Mesothelial cell of epicardium (in vitro differentiated cells): ENCODE measurements around the gene FAR1. TPM values are rescaled to one million over a fixed set of nuclear protein-coding genes. Genes with fewer than 3 reads are reported as not detected.

Source experiments
- DNase-seq, 2 experiments: peaks; one replicate each; pipeline ENCODE4 v3.0.0; 2021; ENCODE audit warnings: low spot score in 2 of 2; ENCODE audit not compliant: unreplicated experiment in 2 of 2
- H3K27ac Mint-ChIP-seq: 2 replicates; pipeline ENCODE4 v1.8.0; 2021; ENCODE audit warnings: mixed read lengths
- H3K27me3 Mint-ChIP-seq: 2 replicates; pipeline ENCODE4 v1.8.0; 2021; ENCODE audit warnings: low read depth, mixed read lengths
- H3K36me3 Mint-ChIP-seq: 2 replicates; pipeline ENCODE4 v1.8.0; 2021; ENCODE audit warnings: mixed read lengths
- H3K4me1 Mint-ChIP-seq: 2 replicates; pipeline ENCODE4 v1.8.0; 2021; ENCODE audit warnings: mixed read lengths
- H3K4me3 Mint-ChIP-seq: 2 replicates; pipeline ENCODE4 v1.8.0; 2021; ENCODE audit warnings: mild to moderate bottlenecking, moderate library complexity, mixed read lengths
- H3K9me3 Mint-ChIP-seq: 2 replicates; pipeline ENCODE4 v1.8.0; 2021; ENCODE audit warnings: mixed read lengths
- total RNA-seq: library from RNA; stranded (reverse); gene quantifications from 3 replicates; pipeline ENCODE4 v1.2.1, GENCODE V29; 2021
- TF ChIP-seq, protein P1 (sequence below): fragments of 200-600 bp; sonication (generic); IDR thresholded peaks from one replicate; pipeline ENCODE4 v1.5.0; 2021; ENCODE audit warnings: antibody characterized with exemption; ENCODE audit not compliant: unreplicated experiment

Gene FAR1
- total RNA-seq, 1 donor from 2014 or later: 67.0 TPM

DNA sequence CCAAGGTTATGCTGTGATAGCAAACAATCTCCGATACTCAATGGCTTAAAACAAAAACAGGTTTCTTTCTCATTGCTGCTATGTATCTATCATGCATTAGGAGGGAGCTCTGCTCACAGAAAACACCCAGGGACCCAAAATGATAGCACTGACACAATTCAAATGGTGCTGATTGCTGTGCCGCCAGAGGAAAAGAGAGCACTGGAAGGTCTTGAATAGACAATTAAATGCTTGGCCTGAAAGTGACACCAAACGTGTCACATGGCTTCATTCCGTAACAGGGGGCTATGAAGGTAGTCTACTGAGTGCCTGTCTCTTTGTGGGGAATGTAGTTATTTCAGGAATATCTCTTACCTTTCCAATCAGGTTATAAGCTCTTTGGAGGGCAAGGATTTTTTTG lies 94.2 kb downstream of the FAR1 start:
- DNase-seq: no peak
- H3K9me3 Mint-ChIP-seq: no peaks in the 10 kb centered on the region
- peaks cover 11% of the 10 kb centered on the region for H3K4me1 Mint-ChIP-seq
- no peak overlapping the region for H3K4me3 Mint-ChIP-seq
- TF ChIP-seq, protein P1, sequence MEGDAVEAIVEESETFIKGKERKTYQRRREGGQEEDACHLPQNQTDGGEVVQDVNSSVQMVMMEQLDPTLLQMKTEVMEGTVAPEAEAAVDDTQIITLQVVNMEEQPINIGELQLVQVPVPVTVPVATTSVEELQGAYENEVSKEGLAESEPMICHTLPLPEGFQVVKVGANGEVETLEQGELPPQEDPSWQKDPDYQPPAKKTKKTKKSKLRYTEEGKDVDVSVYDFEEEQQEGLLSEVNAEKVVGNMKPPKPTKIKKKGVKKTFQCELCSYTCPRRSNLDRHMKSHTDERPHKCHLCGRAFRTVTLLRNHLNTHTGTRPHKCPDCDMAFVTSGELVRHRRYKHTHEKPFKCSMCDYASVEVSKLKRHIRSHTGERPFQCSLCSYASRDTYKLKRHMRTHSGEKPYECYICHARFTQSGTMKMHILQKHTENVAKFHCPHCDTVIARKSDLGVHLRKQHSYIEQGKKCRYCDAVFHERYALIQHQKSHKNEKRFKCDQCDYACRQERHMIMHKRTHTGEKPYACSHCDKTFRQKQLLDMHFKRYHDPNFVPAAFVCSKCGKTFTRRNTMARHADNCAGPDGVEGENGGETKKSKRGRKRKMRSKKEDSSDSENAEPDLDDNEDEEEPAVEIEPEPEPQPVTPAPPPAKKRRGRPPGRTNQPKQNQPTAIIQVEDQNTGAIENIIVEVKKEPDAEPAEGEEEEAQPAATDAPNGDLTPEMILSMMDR: no peak
- no peaks in the 10 kb centered on the region for H3K27me3 Mint-ChIP-seq
- no peak overlapping the region for H3K27ac Mint-ChIP-seq
- no peaks in the 10 kb centered on the region for H3K36me3 Mint-ChIP-seq

DNA sequence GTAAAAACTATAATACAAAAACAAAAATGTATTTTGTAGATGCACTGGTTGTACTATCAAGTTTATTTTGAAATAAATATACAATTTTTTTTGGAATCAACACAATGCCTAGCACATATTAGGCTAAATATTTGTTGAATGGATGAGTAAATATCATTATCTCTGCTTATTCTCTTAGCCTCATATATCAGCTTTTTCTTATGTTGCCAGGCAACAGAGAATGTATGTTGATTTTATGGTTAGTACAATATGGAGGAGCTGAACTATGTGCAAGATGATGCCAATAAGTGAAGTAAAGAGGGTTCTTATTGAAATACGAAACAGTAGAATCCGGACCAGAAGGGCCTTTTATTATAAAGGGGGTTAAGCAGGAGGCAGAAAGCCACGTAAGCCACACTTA lies 94.9 kb downstream of the FAR1 start:
- Mint-ChIP-seq H3K36me3 (no peaks in the 10 kb centered on the region), H3K4me1 (peaks cover 11% of the 10 kb centered on the region), H3K27me3 (no peaks in the 10 kb centered on the region), H3K4me3 (no peak overlapping the region), H3K27ac (no peak overlapping the region), H3K9me3 (peaks cover 5% of the 10 kb centered on the region)
- TF ChIP-seq, protein P1: no peak
- DNase-seq: no peak

DNA sequence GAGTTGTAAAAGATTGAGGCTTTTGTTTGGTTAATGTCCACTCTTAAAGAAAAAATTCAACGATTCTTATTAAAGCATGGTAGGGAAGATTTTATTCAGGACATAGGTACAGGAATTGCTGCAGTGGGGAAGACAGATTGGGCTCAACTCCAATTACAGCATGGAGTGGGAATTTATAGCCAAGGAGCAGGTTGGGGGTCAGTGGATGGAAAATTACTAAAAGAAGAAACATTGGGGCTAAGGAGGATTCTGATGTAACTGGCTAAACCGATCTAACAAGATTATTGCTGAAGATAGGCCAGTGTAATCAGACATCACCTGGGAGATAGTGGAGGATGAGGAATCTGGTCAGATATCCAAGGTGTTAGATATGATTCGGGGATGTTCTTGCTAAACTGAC lies 97.4 kb downstream of the FAR1 start:
- DNase-seq: no peak
- Mint-ChIP-seq H3K36me3 (no peaks in the 10 kb centered on the region), H3K4me1 (peaks cover 11% of the 10 kb centered on the region), H3K4me3 (no peak overlapping the region), H3K27me3 (no peaks in the 10 kb centered on the region), H3K27ac (no peak overlapping the region), H3K9me3 (peaks cover 6% of the 10 kb centered on the region)
- TF ChIP-seq, protein P1: no peak

- H3K36me3 Mint-ChIP-seq: no peaks in the 10 kb centered on the region
- peaks cover 2% of the 10 kb centered on the region for H3K4me1 Mint-ChIP-seq
- H3K27me3 Mint-ChIP-seq: no peaks in the 10 kb centered on the region
- TF ChIP-seq, protein P1: no peak
- peaks cover 6% of the 10 kb centered on the region for H3K9me3 Mint-ChIP-seq
- DNase-seq: no peak
- H3K27ac Mint-ChIP-seq: no peak overlapping the region
- no peak overlapping the region for H3K4me3 Mint-ChIP-seq
Observed at GRCh38 chr11:13767471-13767870, 99.0 kb downstream of the FAR1 start.

- no peak overlapping the region for H3K4me3 Mint-ChIP-seq
- TF ChIP-seq, protein P1: no peak
- no peaks in the 10 kb centered on the region for H3K27me3 Mint-ChIP-seq
- peaks cover 11% of the 10 kb centered on the region for H3K9me3 Mint-ChIP-seq
- no peak for DNase-seq
- no peak overlapping the region for H3K27ac Mint-ChIP-seq
- no peaks in the 10 kb centered on the region for H3K4me1 Mint-ChIP-seq
- H3K36me3 Mint-ChIP-seq: no peaks in the 10 kb centered on the region
Observed at GRCh38 chr11:13769188-13769587, 100.7 kb downstream of the FAR1 start.

GRCh38 chr11:13771151-13771550 lies 102.7 kb downstream of the FAR1 start:
- DNase-seq: no peak
- Mint-ChIP-seq H3K36me3 (no peaks in the 10 kb centered on the region), H3K4me1 (no peaks in the 10 kb centered on the region), H3K4me3 (no peak overlapping the region), H3K27ac (no peak overlapping the region), H3K9me3 (peaks cover 13% of the 10 kb centered on the region), H3K27me3 (no peaks in the 10 kb centered on the region)
- TF ChIP-seq, protein P1: no peak
